Skeletal muscle cell (primary cell): Measurements from ENCODE around the gene SAMD4A.

Source experiments
- DNase-seq: peaks from one replicate; pipeline ENCODE4 v3.0.0-alpha.2; 2010; ENCODE audit warnings: low read depth
- H3K4me3 ChIP-seq: 2 replicates; pipeline ENCODE4 v1.5.1; 2011; ENCODE audit warnings: low read depth, mild to moderate bottlenecking, control low read depth, low read length, moderate library complexity

SAMD4A gene

DNA sequence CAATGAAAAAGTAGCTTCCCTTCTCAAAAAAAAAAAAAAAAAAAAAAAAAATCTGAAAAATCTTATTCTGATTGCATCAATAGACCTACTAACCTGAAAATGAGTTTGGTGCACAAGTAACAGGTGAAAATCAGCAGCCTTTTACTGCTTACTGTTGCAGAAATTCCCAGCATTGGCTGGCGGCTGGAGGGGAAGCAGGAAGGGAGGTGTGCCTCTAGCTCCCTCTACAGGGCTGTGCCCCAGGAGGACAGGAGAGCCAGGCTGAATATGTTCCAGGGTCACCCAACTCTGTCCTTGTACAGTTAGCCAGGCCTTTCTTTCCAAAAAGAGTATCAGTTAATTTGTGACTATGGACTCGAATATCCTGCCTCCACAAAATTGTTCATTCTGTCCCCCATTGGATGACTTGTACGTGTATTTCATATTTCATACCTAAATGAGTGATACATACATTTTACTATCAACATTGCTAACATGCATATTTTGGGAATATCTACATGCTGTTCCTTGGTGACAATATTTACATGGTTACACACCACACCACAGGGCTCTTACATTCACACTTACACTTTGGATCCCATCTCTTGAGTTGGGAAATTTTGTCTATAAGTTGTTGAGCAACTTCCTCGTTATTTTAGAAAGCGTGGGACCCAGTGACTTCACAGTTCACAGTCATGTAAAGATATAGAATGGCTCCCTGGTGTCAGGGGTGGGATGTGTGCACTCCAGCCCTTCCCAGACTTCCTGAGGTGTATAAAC is 124.8 kb downstream of the SAMD4A start:
- no peak overlapping the region for H3K4me3 ChIP-seq
- no peak for DNase-seq

DNA sequence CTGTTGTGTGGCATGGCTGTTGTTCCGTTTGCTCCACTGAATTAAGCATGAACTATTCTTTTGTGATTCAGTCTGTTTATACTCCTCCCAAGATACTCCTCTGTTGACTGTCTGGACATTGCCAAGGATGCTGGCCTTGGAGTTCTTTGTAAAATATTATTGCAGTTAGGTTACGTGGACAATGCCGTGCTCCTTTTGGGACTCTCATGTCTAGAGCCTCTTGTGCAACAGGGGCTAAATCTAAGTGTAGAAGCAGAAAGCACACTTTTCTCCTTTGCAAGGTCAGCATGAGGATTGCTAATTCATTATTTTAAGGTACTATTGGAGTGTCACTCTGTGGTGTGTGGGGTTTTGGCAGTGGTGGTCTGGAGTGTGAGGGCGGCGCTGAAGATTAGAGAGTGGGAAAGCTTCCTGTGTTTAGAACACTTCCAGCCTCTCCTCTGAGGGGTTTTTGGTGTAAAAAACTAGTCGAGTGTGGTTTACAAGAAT is 125.4 kb downstream of the SAMD4A start:
- H3K4me3 ChIP-seq = no peak overlapping the region
- no peak for DNase-seq

GRCh38 chr14:54693761-54694160 is 126.8 kb downstream of the SAMD4A start:
- no peak for DNase-seq
- H3K4me3 ChIP-seq = no peak overlapping the region

DNA sequence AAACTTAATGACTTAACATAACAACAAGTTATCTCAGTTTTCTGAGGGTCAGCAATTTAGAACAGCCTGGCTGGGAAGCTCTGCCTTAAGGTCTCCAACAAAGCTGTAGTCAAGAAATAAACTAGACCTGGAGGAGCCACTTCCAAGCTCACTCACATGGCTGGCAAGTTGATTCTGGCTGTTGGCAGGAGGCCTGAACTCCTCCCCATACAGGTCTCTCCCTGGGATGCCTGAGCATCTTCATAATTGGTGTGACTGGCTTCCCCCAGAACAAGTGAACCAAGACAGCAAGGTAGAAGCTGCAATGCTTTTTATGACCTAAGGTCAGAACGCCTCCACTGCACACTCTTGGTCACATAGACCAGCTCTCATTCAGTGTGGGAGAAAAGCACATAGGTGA is 128.3 kb downstream of the SAMD4A start:
- no peak for DNase-seq
- H3K4me3 ChIP-seq = no peak overlapping the region

GRCh38 chr14:54697001-54697400 is 130.1 kb downstream of the SAMD4A start:
- H3K4me3 ChIP-seq = no peak overlapping the region
- no peak for DNase-seq

GRCh38 chr14:54697803-54698202 is 130.9 kb downstream of the SAMD4A start:
- DNase-seq = no peak
- no peak overlapping the region for H3K4me3 ChIP-seq

DNA sequence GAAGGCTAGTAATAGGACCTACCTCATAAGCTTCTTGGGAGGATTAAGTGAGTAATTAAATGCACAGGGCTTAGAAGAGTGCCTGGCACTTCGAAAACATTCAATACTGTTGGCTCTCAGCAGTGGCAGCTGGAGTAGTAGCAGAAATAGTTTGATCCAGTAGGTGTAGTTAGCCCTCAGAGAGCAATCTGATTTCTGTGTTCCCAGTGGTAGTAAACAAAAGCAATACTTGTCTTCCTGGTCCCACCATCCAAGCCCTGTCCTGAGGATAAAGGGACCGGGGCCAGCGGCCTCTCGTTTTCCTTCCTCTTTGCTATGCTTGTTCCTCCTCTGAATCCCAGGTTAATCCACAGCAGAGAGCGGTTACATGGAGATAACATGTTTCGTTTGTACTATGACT is 131.6 kb downstream of the SAMD4A start:
- DNase-seq = no peak
- no peak overlapping the region for H3K4me3 ChIP-seq

DNA sequence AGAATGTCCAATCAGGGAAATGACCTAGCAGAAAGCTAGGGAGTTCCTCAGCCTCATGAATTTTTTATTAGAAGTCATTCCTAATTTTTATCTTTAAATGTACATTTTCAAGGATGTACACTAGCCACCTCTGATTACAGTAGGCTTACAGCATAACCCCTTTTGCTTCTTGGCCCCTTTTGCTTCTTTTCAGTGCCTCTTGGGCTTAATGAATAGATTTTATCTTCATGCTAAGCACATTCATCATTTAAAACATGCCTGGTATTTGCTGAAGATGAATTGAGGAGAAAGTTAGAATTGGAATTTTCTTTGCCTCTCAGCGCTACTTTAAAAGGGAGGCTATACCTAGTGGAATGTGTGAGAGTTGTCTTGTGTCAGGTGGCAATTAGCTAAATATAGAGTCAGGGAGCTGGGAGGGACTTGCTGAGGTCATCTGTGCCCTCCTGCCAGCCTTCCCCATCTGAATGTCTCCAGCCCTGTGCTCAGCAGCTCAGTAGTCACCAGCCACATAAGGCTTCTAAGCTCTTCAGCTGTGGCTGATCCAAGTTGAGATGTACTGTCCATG is 132.1 kb downstream of the SAMD4A start:
- no peak for DNase-seq
- H3K4me3 ChIP-seq = no peak overlapping the region

- H3K4me3 ChIP-seq = no peak overlapping the region
- no peak for DNase-seq
These were observed 132.8 kb downstream of the SAMD4A start for GRCh38 chr14:54699735-54700134.

- no peak overlapping the region for H3K4me3 ChIP-seq
- DNase-seq = no peak
These were observed 133.8 kb downstream of the SAMD4A start for GRCh38 chr14:54700717-54701116.

GRCh38 chr14:54702014-54702491 is 135.1 kb downstream of the SAMD4A start:
- H3K4me3 ChIP-seq = no peak overlapping the region
- no peak for DNase-seq

DNA sequence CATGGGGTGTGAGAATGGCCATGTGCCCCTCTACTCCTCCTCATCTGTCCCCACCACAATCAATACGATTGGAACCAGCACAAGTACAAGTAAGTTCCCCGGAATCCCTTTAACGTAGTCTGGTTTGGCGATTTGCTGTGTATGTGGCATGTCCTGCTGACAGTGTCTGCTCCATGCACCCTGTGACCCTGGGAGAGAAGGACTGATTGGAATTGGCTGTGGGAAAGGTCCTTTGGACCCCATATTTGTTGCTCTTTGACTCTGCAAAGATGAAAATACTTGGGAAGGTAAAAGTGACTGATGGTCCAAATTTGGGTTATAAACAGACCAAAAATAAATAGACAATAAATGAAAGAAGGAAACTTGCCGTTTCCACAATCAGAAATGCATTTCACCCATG is 135.6 kb downstream of the SAMD4A start:
- no peak for DNase-seq
- H3K4me3 ChIP-seq = no peak overlapping the region

- no peak overlapping the region for H3K4me3 ChIP-seq
These were observed 136.2 kb downstream of the SAMD4A start for GRCh38 chr14:54703082-54703481.

DNA sequence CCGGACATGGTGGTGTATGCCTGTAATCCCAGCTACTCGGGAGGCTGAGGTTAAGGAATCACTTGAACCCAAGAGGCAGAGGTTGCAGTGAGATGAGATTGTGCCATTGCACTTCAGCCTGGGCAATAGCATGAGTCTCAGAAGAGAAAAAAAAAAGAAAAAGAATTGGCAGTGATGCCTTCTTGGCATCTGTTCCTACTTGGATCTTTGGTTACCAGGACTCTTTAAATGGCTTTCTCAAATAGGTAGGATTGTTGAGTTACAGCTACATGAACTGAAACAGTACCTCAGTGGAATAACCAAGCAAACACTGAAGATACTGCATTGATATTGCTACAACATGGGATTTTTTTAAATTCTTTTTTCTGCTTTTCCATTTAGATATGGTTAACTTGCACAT is 136.8 kb downstream of the SAMD4A start:
- no peak overlapping the region for H3K4me3 ChIP-seq
- no peak for DNase-seq

More at GRCh38 chr14:54703082-54703481, 136.2 kb downstream of the SAMD4A start:
- DNase-seq = no peak

- no peak overlapping the region for H3K4me3 ChIP-seq
- no peak for DNase-seq
These were observed 137.8 kb downstream of the SAMD4A start for GRCh38 chr14:54704768-54705167.

GRCh38 chr14:54706769-54707168 is 139.8 kb downstream of the SAMD4A start:
- no peak for DNase-seq

GRCh38 chr14:54708161-54708560 is 141.2 kb downstream of the SAMD4A start:
- no peak overlapping the region for H3K4me3 ChIP-seq
- no peak for DNase-seq

More at GRCh38 chr14:54706769-54707168, 139.8 kb downstream of the SAMD4A start:
- no peak overlapping the region for H3K4me3 ChIP-seq

DNA sequence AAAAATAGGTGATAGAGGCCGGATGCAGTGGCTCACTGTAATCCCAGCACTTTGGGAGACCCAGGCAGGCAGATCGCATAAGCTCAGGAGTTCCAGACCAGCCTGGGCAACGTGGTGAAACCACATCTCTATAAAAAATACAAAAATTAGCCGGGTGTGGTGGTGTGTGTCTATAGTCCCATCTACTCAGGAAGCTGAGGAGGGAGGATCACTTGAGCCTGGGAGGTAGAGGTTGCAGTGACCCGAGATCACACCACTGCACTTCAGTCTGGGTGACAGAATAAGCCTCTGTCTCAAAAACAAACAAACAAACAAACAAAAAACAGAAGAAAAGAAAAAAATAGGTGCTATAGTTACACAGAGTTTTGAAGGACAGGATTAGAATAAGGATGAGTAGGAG is 142.1 kb downstream of the SAMD4A start:
- DNase-seq = no peak
- H3K4me3 ChIP-seq = no peak overlapping the region

DNA sequence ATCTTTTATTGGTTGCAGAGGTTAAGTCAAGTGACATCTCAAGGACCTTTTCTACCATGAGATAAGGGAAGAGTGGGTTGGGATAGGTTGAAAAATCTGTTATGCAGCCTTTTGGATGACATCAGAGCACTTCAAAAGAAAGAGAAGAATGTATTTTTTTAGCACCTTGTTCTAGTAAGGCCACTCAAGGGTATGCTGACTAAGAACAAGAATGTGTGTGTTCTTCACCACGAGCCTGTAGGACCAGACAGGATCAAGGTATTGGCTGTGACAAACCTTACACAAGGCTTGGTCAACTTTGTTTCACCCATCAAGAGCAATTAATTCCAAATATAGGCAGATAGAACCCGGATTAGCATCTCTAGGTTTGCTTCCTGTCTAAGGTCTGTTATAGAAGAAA is 142.5 kb downstream of the SAMD4A start:
- no peak overlapping the region for H3K4me3 ChIP-seq
- no peak for DNase-seq

DNA sequence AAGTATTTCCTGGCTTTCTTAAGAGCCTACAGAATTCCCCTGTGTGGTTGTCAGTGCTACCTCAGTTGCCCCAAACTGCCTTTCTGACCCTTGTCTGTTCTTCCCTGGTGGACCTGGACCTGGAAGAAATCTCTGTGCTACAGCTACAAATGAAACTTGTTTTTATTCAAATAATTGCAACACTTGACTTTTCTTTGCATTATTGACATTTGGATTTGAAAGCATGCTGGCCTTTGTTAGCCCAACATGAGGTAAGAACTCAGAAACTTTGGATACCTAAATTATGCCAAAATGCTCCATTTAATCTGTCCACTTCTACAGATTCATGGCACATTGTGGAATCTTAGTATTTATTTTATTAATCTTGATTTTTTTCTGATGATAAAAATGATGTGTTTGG is 142.9 kb downstream of the SAMD4A start:
- H3K4me3 ChIP-seq = no peak overlapping the region
- DNase-seq = no peak

GRCh38 chr14:54711312-54711711 is 144.4 kb downstream of the SAMD4A start:
- no peak overlapping the region for H3K4me3 ChIP-seq
- DNase-seq = no peak
